ENCODE results near the gene TACO1.

TACO1 gene

DNA sequence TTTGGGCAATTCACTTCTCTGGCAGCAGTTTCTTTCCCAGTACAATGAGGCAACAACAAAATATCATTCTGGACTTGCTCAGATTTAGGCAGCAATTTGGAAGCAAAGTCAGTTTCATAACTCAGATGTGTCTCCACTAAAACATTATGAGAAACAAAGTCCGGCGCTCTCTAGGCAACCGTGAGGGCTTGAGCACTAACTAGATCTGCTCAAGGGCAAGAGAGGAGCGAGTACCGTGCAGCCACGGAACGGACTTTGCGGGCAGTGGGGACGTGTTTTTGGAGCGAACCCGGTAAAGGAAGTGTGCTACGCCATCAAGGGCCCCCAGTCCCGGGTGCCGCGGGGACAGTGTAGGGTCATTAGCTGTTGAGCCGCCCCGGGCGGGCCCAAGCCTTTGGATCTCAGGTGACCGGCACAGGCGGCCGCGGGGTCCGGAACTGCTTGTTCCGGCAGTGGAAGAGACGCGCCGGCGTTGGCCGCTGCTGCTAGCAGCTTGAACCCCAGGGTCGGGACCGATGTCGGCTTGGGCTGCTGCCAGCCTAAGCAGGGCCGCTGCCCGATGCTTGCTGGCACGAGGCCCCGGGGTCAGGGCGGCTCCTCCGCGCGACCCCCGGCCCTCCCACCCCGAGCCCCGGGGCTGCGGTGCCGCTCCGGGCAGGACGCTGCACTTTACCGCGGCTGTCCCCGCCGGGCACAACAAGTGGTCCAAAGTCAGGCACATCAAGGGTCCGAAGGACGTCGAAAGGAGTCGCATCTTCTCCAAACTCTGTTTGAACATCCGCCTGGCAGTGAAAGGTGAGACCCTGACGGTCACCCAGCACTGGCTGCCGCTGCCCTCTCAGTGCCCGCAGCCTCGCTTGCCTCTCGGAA lies at the start of gene TACO1:
Gene TACO1 (plus strand): TSS at position 327 of the 870 bp plus-strand sequence. CDS start 189 bp downstream, at position 516.
- DNase-seq (ENCODE audit: low spot score), result peak; percentile 88

GRCh38 chr17:63552211-63552610 lies 48.5 kb upstream of the TACO1 start:
- DNase-seq (ENCODE audit: low spot score), result no peak

DNA sequence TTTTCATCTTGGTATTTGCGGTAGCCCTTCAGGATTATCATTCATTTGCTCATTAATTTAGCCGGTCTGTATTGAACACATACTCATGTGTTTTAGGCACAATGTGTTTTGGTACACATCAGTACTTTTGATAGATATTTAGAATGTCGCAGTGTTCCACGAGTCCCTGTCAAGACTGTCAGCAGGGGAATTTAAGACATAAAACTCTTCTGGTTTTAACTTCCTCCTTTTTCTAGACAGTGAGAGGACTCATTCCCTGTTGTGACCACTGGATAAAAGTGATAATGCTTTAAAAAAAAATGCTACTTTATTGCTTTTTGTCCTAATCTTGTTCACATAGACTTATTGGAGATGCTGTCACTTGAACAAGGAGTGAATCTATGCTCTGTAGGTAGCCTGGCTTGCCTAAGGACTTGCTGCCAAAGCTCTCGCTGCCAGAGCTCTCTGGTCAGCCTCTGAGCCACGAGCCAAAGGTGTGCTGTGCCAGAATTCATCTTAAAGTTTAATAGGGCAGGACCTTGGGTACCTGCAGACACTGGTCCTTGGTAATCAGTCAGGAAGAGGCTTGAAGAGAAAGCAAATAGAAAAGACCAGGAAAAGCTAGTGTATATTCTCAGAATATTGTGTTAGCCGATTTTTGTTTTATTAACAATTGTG lies 45.1 kb upstream of the TACO1 start:
- no peak for DNase-seq (ENCODE audit: low spot score)

- no peak for DNase-seq (ENCODE audit: low spot score)
Measured at GRCh38 chr17:63557416-63557815, 43.3 kb upstream of the TACO1 start.

DNA sequence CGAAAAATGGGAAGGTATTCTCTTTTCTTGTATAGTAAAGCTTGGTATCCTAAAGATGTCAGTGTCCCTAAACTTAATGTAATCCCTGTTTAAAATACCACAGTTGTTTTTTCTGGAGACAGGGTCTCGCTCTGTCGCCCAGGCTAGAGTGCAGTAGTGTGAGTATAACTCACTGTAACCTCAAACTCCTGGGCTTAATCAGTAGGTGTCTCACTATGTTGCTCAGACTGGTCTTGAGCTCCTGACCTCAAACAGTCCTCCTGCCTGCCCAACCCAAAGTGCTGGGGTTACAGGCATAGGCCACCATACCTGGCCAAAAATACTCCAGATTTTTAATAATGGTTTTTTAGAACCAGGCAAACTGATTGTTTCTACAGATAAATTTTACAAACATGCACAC lies 42.3 kb upstream of the TACO1 start:
- DNase-seq (ENCODE audit: low spot score), result no peak

- DNase-seq (ENCODE audit: low spot score), result no peak
Measured at GRCh38 chr17:63561819-63562218, 38.9 kb upstream of the TACO1 start.

GRCh38 chr17:63563339-63563738 lies 37.4 kb upstream of the TACO1 start:
- no peak for DNase-seq (ENCODE audit: low spot score)

DNA sequence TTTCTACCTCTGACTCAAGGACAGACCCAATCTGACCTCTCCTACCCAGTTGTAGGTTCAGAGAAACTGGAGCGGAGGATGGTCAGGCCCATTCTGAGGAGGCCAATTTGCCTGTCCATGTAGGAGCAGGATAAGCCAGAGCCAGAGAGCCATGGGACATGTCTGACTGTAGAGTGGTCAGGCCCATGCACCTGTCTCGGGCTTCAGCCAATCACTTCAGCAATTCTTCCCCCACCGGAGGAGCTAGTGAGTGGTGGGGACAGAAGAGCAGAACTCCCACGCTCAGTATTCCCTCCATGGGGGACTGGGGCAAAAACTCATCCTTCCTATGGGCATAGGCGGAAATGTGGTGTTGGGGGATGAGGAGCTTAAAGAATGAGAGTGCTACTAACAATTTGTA lies 36.1 kb upstream of the TACO1 start:
- no peak for DNase-seq (ENCODE audit: low spot score)

DNA sequence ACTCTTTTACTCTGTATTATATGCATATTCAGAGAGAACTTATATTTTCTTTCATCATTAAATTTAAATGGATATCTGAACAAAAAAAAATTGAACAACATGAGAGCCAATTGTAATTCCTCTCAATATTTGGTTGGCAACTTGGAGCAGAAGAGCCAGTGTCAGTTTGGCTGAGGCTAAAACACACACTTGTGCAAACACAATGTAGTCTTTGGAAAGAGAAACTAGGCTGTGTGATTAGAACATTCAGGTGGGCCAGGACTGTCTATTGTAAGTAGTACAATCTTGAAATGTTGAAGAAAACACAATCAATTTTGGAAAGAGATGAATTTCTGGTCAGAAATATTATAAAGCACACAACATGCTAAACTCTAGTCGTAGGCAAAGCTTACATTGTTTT lies 33.5 kb upstream of the TACO1 start:
- no peak for DNase-seq (ENCODE audit: low spot score)

GRCh38 chr17:63568563-63568962 lies 32.1 kb upstream of the TACO1 start:
- no peak for DNase-seq (ENCODE audit: low spot score)

DNA sequence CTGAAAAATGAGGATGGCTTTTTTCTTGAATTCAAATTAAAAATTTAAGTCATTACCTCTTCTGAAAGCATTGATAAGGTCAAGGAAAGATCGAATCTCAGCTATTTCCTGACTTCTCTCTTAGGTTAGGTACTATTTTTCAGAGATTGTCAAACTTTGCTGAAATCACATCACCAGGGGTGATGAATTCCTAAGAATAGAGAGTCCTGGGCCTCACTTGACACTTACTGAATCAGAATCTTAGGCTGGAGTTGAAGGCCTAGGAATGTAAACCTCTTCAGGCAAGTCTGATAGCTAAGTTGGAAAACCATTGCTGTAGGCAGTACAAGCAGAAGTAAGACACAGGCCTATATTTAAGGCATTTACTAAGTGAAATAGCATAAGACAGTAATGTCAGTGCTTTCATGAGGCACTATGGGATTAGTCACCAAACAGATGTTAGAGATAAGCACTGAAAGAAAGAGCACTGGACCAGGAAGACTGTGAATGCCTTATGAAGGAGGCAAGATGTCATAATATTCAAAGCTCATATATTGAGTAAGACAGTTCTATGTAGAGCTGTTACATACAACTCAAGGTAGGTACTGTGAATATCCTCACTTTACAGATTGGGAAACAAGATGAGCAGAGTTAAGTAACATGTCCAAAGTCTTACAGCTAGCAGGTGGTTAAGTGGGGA lies 28.9 kb upstream of the TACO1 start:
- peak; percentile 46 for DNase-seq (ENCODE audit: low spot score)

DNA sequence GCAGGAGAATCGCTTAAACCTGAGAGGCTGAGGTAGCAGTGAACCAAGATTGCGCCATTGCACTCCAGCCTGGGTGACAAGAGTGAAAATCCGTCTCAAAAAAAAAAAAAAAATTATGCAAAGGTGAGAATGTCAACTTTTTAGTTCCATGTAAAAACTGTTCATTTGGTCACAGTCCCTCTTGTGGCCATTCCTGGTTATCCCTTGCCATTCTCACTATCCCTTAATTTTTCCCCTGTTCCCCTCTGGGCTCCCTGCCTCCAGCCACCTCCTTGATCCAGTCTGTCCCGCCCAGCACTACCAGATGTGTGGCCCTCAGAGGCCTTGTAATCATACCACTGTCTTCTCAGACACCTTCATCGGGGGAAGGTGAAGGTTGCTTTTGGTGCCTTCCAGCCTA lies 27.1 kb upstream of the TACO1 start:
- DNase-seq (ENCODE audit: low spot score), result no peak

- DNase-seq (ENCODE audit: low spot score), result no peak
Measured at GRCh38 chr17:63578027-63578768, 22.5 kb upstream of the TACO1 start.

DNA sequence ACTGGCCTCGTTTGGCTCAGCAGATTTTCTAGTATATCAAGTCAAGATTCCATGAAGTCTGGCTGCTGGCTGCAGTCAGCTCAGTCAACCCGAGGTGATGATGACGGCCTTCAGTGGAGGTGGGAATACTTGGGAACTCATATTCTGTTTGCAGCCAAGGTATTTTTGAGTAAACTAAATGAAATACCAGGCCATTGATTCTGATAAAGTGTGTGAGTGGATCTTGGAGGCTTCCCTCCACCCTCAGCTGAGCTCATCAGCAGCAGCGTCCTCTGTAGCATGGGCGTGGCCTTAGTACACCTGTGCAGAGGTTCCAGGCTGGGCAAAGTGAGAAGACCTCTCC lies 22.0 kb upstream of the TACO1 start:
- no peak for DNase-seq (ENCODE audit: low spot score)

GRCh38 chr17:63579633-63580032 lies 21.1 kb upstream of the TACO1 start:
- DNase-seq (ENCODE audit: low spot score), result no peak

DNA sequence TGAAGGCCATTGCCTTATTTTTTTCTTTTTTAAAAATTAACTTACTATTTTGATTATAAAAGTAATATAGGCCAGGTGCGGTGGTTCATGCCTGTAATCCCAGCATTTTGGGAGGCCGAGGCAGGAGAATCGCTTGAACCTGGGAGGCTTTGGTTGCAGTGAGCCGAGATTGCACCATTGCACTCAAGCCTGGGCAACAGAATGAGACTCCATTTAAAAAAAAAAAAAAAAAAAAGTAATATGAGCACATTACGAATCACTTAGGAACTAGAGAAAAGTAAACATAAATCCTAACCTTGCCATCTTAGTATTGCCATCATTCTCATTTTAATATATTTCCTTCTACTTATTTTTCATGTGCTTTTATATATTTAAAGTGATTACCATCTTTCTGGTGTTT lies 12.9 kb upstream of the TACO1 start:
- DNase-seq (ENCODE audit: low spot score), result peak; percentile 22

GRCh38 chr17:63588797-63589196 lies 11.9 kb upstream of the TACO1 start:
- no peak for DNase-seq (ENCODE audit: low spot score)

DNA sequence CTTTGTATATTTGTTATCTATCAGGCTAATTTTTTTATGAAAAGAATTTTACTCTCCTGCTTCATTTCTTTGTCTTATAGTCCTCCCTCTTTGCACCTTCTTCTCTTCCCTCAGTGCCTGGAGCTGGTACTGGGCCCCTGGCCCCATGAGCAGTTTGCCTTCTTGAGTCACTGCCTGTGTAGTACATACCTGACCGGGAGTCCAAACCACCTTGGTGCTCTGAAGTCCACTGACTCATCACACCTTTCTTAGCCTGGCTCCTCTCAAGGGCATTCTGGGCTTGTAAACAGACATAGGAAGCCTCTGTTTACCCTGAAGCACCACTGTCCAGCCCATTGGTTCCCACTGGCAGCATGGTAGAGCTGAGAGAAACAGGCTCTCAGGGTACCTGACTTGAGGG lies 11.0 kb upstream of the TACO1 start:
- DNase-seq (ENCODE audit: low spot score), result no peak

DNA sequence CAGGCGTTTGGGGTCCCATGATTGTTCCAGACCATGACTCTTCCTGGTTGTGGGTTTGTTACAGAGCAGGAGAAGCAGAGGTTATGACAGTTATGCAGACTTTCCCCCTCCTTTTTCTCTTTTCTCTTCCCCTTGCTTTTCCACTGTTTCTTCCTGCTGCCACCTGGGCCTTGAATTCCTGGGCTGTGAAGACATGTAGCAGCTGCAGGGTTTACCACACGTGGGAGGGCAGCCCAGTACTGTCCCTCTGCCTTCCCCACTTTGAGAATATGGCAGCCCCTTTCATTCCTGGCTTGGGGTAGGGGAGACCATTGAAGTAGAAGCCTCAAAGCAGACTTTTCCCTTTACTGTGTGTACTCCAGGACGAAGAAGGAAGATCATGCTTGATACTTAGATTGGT lies 7.9 kb upstream of the TACO1 start:
- no peak for DNase-seq (ENCODE audit: low spot score)

GRCh38 chr17:63595132-63595531 lies 5.6 kb upstream of the TACO1 start:
- DNase-seq (ENCODE audit: low spot score), result no peak

DNA sequence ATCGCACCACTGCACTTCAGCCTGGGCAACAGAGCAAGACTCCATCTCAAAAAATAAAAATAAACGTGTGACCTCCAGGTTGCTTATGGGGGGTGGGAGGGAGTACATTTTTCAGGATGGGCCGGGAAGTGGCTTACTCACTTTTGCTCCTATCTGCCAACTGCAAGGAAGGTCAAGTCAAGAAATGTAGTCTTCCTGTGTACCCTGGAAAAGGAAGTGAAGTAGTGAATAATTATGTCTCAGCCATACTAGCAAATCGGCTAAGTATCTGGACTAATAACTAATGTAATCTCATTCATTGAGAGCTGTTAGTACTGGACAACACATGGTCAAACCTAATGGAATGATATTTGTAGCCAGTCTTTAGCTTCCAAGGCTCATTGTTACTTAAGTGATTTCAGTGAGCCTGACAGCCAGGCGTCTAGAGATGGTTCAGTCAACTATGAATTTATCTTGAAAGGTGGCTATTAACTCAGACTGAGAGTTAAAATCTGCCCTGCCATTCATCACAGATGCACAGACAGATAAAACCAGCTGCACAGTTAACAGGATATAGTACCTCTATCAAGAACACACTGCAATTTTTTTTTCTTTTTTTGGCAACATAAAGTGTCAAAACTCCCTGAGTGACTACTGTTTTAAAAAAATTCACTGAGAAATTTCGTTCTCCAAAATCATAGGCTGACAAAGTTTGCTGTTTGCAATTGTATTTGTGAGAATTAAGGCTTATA lies 3.7 kb upstream of the TACO1 start:
- DNase-seq (ENCODE audit: low spot score), result no peak

GRCh38 chr17:63598281-63598680 lies 2.4 kb upstream of the TACO1 start:
- DNase-seq (ENCODE audit: low spot score), result no peak

Measured in RKO (cell line).